Measurements from ENCODE around the gene SLC6A7.

The SLC6A7 gene

DNA sequence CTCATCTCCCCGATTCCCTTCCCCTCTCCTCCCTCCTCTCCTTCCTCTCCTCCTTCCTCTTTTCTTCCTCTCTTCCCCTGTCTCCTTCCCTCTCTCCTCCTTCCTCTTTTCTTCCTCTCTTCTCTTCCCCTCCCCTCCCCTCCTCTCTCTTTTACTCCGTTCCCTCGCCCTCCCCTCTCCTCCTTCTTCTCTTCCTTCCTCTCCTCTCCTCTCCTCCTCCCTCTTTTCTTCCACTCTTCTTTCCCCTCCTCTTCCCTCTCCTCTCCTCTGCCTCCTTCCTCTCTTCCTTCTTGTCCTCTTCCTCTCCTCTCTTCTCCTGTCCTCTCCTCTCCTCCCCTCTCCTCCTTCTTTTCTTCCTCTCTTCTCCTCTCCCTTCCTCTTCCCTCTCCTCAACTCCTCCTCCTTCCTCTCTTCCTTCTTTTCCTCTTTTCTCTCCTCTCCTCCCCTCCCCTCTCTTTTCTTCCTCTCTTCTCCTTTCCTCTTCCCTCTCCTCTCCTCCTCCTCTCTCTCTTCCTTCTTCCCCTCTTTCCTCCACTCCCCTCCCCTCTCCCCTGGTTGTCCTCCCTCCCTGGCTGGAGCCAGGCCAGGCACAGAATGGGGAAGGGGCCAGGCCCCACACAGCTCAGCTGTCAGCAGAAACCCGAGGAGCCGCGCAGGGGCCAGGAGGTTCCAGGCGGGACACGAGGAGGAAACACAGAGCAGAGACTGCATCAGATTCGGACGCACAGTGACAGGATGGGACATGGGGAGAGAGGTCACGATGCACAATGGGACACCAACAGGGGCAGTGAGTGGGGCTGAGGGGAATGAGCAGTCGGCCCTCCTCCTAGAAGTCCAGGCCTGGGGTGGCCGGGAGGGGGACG lies 51.7 kb downstream of the SLC6A7 start:
- ChIA-PET CTCF (interaction anchor here (1.1 kb wide), 1 partner anchor 8 kb away, joined by 3 read pairs; no protein-coding TSS in a partner anchor), POLR2A (no interaction called here)
- H3K4me3 ChIP-seq (ENCODE audit: low read depth, low read length) = no peak overlapping the region
- DNase-seq (ENCODE audit: low read depth, low spot score) = no peak
- TF ChIP-seq, protein P1, sequence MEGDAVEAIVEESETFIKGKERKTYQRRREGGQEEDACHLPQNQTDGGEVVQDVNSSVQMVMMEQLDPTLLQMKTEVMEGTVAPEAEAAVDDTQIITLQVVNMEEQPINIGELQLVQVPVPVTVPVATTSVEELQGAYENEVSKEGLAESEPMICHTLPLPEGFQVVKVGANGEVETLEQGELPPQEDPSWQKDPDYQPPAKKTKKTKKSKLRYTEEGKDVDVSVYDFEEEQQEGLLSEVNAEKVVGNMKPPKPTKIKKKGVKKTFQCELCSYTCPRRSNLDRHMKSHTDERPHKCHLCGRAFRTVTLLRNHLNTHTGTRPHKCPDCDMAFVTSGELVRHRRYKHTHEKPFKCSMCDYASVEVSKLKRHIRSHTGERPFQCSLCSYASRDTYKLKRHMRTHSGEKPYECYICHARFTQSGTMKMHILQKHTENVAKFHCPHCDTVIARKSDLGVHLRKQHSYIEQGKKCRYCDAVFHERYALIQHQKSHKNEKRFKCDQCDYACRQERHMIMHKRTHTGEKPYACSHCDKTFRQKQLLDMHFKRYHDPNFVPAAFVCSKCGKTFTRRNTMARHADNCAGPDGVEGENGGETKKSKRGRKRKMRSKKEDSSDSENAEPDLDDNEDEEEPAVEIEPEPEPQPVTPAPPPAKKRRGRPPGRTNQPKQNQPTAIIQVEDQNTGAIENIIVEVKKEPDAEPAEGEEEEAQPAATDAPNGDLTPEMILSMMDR (IDR thresholded peaks at IDR 0.05; ENCODE audit: insufficient read depth, low read length, missing control alignments) = no peak

DNA sequence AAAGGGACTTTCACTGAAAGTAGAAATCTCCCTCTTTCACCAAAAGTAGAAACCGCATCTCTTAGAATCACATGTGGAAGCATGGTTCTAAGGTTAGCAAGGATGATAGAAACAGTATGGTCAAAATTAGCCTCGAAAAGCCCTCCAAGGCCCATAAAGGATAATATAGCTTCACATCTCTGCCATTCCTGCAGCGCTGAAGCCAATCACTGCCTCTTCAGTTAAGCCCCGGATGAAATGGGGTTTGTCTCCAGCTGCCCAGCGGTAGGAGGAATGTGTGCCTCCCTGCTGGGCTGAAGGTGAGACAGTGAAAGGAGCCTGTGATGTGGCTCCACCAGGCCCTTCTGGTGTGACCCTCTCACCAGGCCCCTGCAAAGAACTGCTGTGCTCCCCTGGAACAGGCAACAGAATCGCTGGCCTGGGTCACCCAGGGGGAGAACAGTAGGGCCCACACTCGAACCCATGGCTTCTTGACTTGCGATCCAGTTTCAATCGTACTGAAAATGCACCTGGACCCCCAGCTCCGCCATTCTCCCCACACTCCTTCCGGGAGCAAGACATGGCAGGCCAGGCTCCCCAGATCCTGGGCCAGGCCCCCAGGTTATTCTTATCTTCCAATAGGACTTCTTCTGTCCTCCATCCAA lies 52.5 kb downstream of the SLC6A7 start:
- TF ChIP-seq, protein P1 (IDR thresholded peaks at IDR 0.05; ENCODE audit: insufficient read depth, low read length, missing control alignments) = no peak
- DNase-seq (ENCODE audit: low read depth, low spot score) = no peak
- POLR2A ChIA-PET = no interaction called here
- H3K4me3 ChIP-seq (ENCODE audit: low read depth, low read length) = no peak overlapping the region
- CTCF ChIA-PET = interaction anchor here (1.1 to 1.3 kb wide), 3 partner anchors 9 to 191 kb away, joined by 3 to 5 read pairs (median 4); no protein-coding TSS in a partner anchor

DNA sequence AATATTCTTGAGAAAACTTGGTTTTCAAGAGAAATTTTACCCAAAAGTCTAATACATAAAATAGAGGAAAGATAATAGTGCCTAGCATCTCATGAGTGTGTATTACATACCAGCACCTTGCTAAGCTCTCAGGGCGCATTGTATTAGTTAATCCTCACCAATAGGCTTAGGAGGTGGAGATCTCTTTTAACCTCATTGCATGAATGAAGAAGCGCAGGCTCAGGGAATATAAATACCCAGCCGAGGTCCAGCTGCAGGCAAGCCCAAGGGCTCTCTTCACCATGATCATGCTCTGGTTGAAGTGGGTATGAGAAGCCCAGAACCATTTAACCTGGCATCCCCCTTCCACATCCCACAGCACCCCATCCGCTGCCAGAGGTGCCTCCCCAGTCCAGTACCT lies 53.7 kb downstream of the SLC6A7 start:
- TF ChIP-seq, protein P1 (IDR thresholded peaks at IDR 0.05; ENCODE audit: insufficient read depth, low read length, missing control alignments) = no peak
- ChIA-PET POLR2A (no interaction called here), CTCF (interaction anchor here (0.9 to 1.3 kb wide), 2 partner anchors 11 to 190 kb away, joined by 3 to 4 read pairs; no protein-coding TSS in a partner anchor)
- no peak overlapping the region for H3K4me3 ChIP-seq (ENCODE audit: low read depth, low read length)
- no peak for DNase-seq (ENCODE audit: low read depth, low spot score)

DNA sequence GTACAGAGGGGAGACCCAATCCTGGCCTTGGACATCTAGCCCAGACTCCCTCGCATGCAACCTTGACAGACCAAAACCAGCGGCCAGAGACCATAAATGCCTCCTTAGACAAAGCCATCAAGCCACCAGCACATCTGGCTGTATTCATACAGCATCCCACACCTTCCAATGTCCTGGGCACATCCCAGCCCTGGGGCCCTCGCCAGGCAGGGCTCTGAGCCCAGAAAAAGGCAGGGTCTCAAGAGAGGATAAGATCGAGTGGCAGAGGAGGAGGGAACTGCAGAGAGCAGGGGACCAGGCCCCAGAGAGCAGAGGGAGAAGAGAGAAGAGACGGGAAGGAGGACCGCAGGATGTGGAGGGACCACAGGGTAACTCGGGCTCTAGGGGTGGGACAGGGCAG lies 54.3 kb downstream of the SLC6A7 start:
- no peak overlapping the region for H3K4me3 ChIP-seq (ENCODE audit: low read depth, low read length)
- DNase-seq (ENCODE audit: low read depth, low spot score) = no peak
- TF ChIP-seq, protein P1 (IDR thresholded peaks at IDR 0.05; ENCODE audit: insufficient read depth, low read length, missing control alignments) = no peak
- POLR2A ChIA-PET = no interaction called here
- CTCF ChIA-PET = interaction anchor here (0.9 kb wide), 1 partner anchor 11 kb away, joined by 3 read pairs; no protein-coding TSS in a partner anchor

DNA sequence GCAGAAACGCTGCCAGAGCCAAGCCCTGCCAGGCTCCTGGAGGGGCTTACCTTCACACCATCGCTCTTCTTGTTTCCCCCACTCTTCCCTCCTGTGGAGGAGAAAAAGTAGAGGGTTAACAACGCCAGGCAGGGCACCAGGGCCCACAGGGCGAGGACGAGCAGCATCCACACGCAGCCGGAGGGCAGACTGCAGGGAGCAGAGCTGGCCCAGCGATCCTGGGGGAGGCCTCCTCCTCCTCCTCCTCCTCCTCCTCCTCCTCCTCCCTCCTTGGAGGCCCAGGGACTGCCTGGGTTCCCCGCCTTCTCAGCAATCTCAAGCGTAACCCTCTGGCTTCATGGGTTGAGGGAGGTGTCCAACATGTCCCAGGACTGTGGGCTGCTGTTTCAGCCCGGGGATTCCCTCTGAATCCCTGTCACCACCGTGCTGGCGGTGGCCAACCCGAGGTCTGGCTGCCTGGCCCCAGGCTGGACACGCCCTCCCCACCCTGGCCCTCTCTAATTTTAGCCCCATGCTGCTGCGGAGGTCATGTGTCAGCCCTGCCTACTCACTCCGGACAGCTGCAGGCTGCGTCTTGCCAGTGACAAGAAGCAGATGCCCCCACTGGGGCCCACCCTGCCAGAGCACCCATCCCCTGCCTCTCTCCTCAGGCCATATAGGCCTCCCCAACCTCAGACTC lies 55.4 kb downstream of the SLC6A7 start:
- no peak for DNase-seq (ENCODE audit: low read depth, low spot score)
- H3K4me3 ChIP-seq (ENCODE audit: low read depth, low read length) = no peak overlapping the region
- TF ChIP-seq, protein P1 (IDR thresholded peaks at IDR 0.05; ENCODE audit: insufficient read depth, low read length, missing control alignments) = no peak
- ChIA-PET POLR2A (no interaction called here), CTCF (interaction anchor here (0.6 kb wide), 1 partner anchor 76 kb away, joined by 3 read pairs; no protein-coding TSS in a partner anchor)

Data from AG04449 (cell line).